ENCODE data around the gene PTMA. TPM values are rescaled to one million over a fixed set of nuclear protein-coding genes. Genes with fewer than 3 reads are reported as not detected.
"Not testable (repeated sequence)": the region's sequence is repeated elsewhere in the genome, so short reads cannot be mapped to it uniquely, and the experiment has no call there.

PTMA gene
- 1,000 to 10,000 TPM; 1,057 to 1,154 TPM for total RNA-seq

- no peaks in the 10 kb centered on the region for H3K27me3 Mint-ChIP-seq (ENCODE audit: low read depth)
- peak; percentile 69 to 70 for ATAC-seq (replicated peaks in 1 of 2)
- peak; percentile 99 for DNase-seq
- H3K27ac Mint-ChIP-seq = peak within 1 kb of the TSS; percentile 100
- peak within 1 kb of the TSS; percentile 95 to 97 for H3K4me3 Mint-ChIP-seq
- H3K9me3 Mint-ChIP-seq = no peaks in the 10 kb centered on the region
- peaks cover 38% of the 10 kb centered on the region for H3K4me1 Mint-ChIP-seq (ENCODE audit: low read depth)
- peaks cover 20 to 30% of the 10 kb centered on the region in 2 donors for H3K36me3 Mint-ChIP-seq (ENCODE audit: insufficient read depth in 2 of 2)
Observed at GRCh38 chr2:231707927-231708772, at the start of gene PTMA. PTMA (plus strand) TSS chr2:231708525; CDS start chr2:231708707, 182 bp downstream.

- H3K9me3 Mint-ChIP-seq; H3K27me3 Mint-ChIP-seq (ENCODE audit: low read depth); H3K36me3 Mint-ChIP-seq (ENCODE audit: insufficient read depth in 2 of 2); H3K4me3 Mint-ChIP-seq; DNase-seq; H3K27ac Mint-ChIP-seq; ATAC-seq (replicated peaks in 1 of 2): not testable (repeated sequence)
- peaks cover 25% of the 10 kb centered on the region for H3K4me1 Mint-ChIP-seq (ENCODE audit: low read depth)
Observed at GRCh38 chr2:231660073-231660472, 48.3 kb upstream of the PTMA start.

GRCh38 chr2:231660860-231661259 lies 47.5 kb upstream of the PTMA start:
- Mint-ChIP-seq H3K4me1 (ENCODE audit: low read depth) (peaks cover 30% of the 10 kb centered on the region), H3K9me3 (peaks cover 0 to 6% of the 10 kb centered on the region in 2 donors), H3K4me3 (peak overlapping the region in 1 of 2 donors; percentile 74), H3K36me3 (ENCODE audit: insufficient read depth in 2 of 2) (peaks cover 0 to 2% of the 10 kb centered on the region in 2 donors), H3K27me3 (ENCODE audit: low read depth) (no peaks in the 10 kb centered on the region), H3K27ac (no peak overlapping the region)
- DNase-seq (no peak), ATAC-seq (replicated peaks in 1 of 2) (no peak)

GRCh38 chr2:231661422-231662027 lies 46.8 kb upstream of the PTMA start:
- no peak for DNase-seq
- Mint-ChIP-seq H3K4me1 (ENCODE audit: low read depth) (peaks cover 30% of the 10 kb centered on the region), H3K4me3 (peak overlapping the region; percentile 74 to 77), H3K36me3 (ENCODE audit: insufficient read depth in 2 of 2) (peaks cover 0 to 2% of the 10 kb centered on the region in 2 donors), H3K27me3 (ENCODE audit: low read depth) (no peaks in the 10 kb centered on the region), H3K27ac (peak overlapping the region; percentile 88), H3K9me3 (peaks cover 0 to 6% of the 10 kb centered on the region in 2 donors)
- no peak for ATAC-seq (replicated peaks in 1 of 2)

- ATAC-seq (replicated peaks in 1 of 2) (peak; percentile 91 to 92), DNase-seq (peak; percentile 97 to 99)
- peak overlapping the region; percentile 74 to 77 for H3K4me3 Mint-ChIP-seq
- peak overlapping the region; percentile 88 for H3K27ac Mint-ChIP-seq
- H3K27me3 Mint-ChIP-seq (ENCODE audit: low read depth) = no peaks in the 10 kb centered on the region
- H3K4me1 Mint-ChIP-seq (ENCODE audit: low read depth) = peaks cover 30% of the 10 kb centered on the region
- H3K36me3 Mint-ChIP-seq (ENCODE audit: insufficient read depth in 2 of 2) = peaks cover 0 to 2% of the 10 kb centered on the region in 2 donors
- H3K9me3 Mint-ChIP-seq = peaks cover 0 to 6% of the 10 kb centered on the region in 2 donors
Observed at GRCh38 chr2:231662028-231662810, 46.1 kb upstream of the PTMA start.

GRCh38 chr2:231662811-231663457 lies 45.4 kb upstream of the PTMA start:
- DNase-seq = no peak
- ATAC-seq (replicated peaks in 1 of 2) = no peak
- H3K4me1 Mint-ChIP-seq (ENCODE audit: low read depth) = peaks cover 30% of the 10 kb centered on the region
- peaks cover 0 to 6% of the 10 kb centered on the region in 2 donors for H3K9me3 Mint-ChIP-seq
- H3K36me3 Mint-ChIP-seq (ENCODE audit: insufficient read depth in 2 of 2) = peaks cover 0 to 2% of the 10 kb centered on the region in 2 donors
- H3K27me3 Mint-ChIP-seq (ENCODE audit: low read depth) = no peaks in the 10 kb centered on the region
- peak overlapping the region; percentile 63 for H3K27ac Mint-ChIP-seq
- peak overlapping the region; percentile 74 to 77 for H3K4me3 Mint-ChIP-seq

GRCh38 chr2:231663458-231664212 lies 44.7 kb upstream of the PTMA start:
- H3K9me3 Mint-ChIP-seq = peaks cover 0 to 6% of the 10 kb centered on the region in 2 donors
- ATAC-seq (replicated peaks in 1 of 2) (no peak), DNase-seq (no peak)
- peak overlapping the region; percentile 74 to 77 for H3K4me3 Mint-ChIP-seq
- H3K4me1 Mint-ChIP-seq (ENCODE audit: low read depth) = peaks cover 30% of the 10 kb centered on the region
- no peak overlapping the region for H3K27ac Mint-ChIP-seq
- no peaks in the 10 kb centered on the region for H3K27me3 Mint-ChIP-seq (ENCODE audit: low read depth)
- H3K36me3 Mint-ChIP-seq (ENCODE audit: insufficient read depth in 2 of 2) = peaks cover 0 to 2% of the 10 kb centered on the region in 2 donors

- Mint-ChIP-seq H3K27ac (no peak overlapping the region), H3K36me3 (ENCODE audit: insufficient read depth in 2 of 2) (peaks cover 0 to 2% of the 10 kb centered on the region in 2 donors), H3K27me3 (ENCODE audit: low read depth) (no peaks in the 10 kb centered on the region), H3K4me1 (ENCODE audit: low read depth) (peaks cover 30% of the 10 kb centered on the region), H3K9me3 (peaks cover 0 to 6% of the 10 kb centered on the region in 2 donors), H3K4me3 (no peak overlapping the region)
- no peak for ATAC-seq (replicated peaks in 1 of 2)
- DNase-seq = no peak
Observed at GRCh38 chr2:231664727-231665126, 43.6 kb upstream of the PTMA start.

- no peak overlapping the region for H3K27ac Mint-ChIP-seq
- H3K9me3 Mint-ChIP-seq = peaks cover 0 to 6% of the 10 kb centered on the region in 2 donors
- peaks cover 0 to 2% of the 10 kb centered on the region in 2 donors for H3K36me3 Mint-ChIP-seq (ENCODE audit: insufficient read depth in 2 of 2)
- no peaks in the 10 kb centered on the region for H3K27me3 Mint-ChIP-seq (ENCODE audit: low read depth)
- H3K4me3 Mint-ChIP-seq = peak overlapping the region in 1 of 2 donors; percentile 55
- H3K4me1 Mint-ChIP-seq (ENCODE audit: low read depth) = peaks cover 30% of the 10 kb centered on the region
- ATAC-seq (replicated peaks in 1 of 2) = no peak
- DNase-seq = no peak
Observed at GRCh38 chr2:231665245-231666170, 42.8 kb upstream of the PTMA start.

- no peak overlapping the region for H3K27ac Mint-ChIP-seq
- ATAC-seq (replicated peaks in 1 of 2) = no peak
- peaks cover 0 to 2% of the 10 kb centered on the region in 2 donors for H3K36me3 Mint-ChIP-seq (ENCODE audit: insufficient read depth in 2 of 2)
- no peak for DNase-seq
- peaks cover 0 to 4% of the 10 kb centered on the region in 2 donors for H3K9me3 Mint-ChIP-seq
- H3K4me1 Mint-ChIP-seq (ENCODE audit: low read depth) = peaks cover 23% of the 10 kb centered on the region
- no peaks in the 10 kb centered on the region for H3K27me3 Mint-ChIP-seq (ENCODE audit: low read depth)
- H3K4me3 Mint-ChIP-seq = no peak overlapping the region
Observed at GRCh38 chr2:231666171-231667095, 41.9 kb upstream of the PTMA start.
